ENCODE results near the gene FLT3LG.
A peak's percentile ranks its signal among the peaks of the same experiment; 100 is the strongest.

FLT3LG gene

GRCh38 chr19:49518033-49518432 lies 44.0 kb downstream of the FLT3LG start:
- DNase-seq (ENCODE audit: low spot score) = no peak

GRCh38 chr19:49520705-49521319 lies 46.8 kb downstream of the FLT3LG start:
- no peak for DNase-seq (ENCODE audit: low spot score)

- DNase-seq (ENCODE audit: low spot score) = no peak
Observed at GRCh38 chr19:49524812-49525455, 50.9 kb downstream of the FLT3LG start.

GRCh38 chr19:49528211-49528771 lies 54.3 kb downstream of the FLT3LG start:
- no peak for DNase-seq (ENCODE audit: low spot score)

GRCh38 chr19:49530708-49531107 lies 56.7 kb downstream of the FLT3LG start:
- DNase-seq (ENCODE audit: low spot score) = no peak

- peak; percentile 40 for DNase-seq (ENCODE audit: low spot score)
Observed at GRCh38 chr19:49533551-49534488, 59.8 kb downstream of the FLT3LG start.

- no peak for DNase-seq (ENCODE audit: low spot score)
Observed at GRCh38 chr19:49534632-49535385, 60.8 kb downstream of the FLT3LG start.
